Dendritic cell treated with granulocyte-macrophage colony-stimulating factor and Interleukin-4, amounts not matched to agents 40 ng/mL and 50 ng/mL, for 4 days (primary cell): ENCODE results near the gene RLF.
A peak's percentile ranks its signal among the peaks of the same experiment; 100 is the strongest.
"Not testable (repeated sequence)": the region's sequence is repeated elsewhere in the genome, so short reads cannot be mapped to it uniquely, and the experiment has no call there.

Experiments used
- H3K27ac Mint-ChIP-seq: one replicate; pipeline ENCODE4 v1.8.0; 2022; ENCODE audit warnings: mild to moderate bottlenecking, mixed read lengths
- H3K27me3 Mint-ChIP-seq: one replicate; pipeline ENCODE4 v1.8.0; 2022; ENCODE audit warnings: mild to moderate bottlenecking, mixed read lengths
- H3K36me3 Mint-ChIP-seq: one replicate; pipeline ENCODE4 v1.8.0; 2022; ENCODE audit warnings: low read depth, mixed read lengths
- H3K4me1 Mint-ChIP-seq: one replicate; pipeline ENCODE4 v1.8.0; 2022; ENCODE audit warnings: low read depth, mixed read lengths
- H3K4me3 Mint-ChIP-seq: one replicate; pipeline ENCODE4 v1.8.0; 2022; ENCODE audit warnings: mild to moderate bottlenecking, moderate library complexity, mixed read lengths
- H3K9me3 Mint-ChIP-seq: one replicate; pipeline ENCODE4 v1.8.0; 2022; ENCODE audit warnings: mixed read lengths
- intact Hi-C: fragments of 100-400 bp; cut with micrococcal nuclease; formaldehyde crosslinking; loops from one replicate; pipeline ENCODE4 v1.15.0; 2022

Gene RLF

DNA sequence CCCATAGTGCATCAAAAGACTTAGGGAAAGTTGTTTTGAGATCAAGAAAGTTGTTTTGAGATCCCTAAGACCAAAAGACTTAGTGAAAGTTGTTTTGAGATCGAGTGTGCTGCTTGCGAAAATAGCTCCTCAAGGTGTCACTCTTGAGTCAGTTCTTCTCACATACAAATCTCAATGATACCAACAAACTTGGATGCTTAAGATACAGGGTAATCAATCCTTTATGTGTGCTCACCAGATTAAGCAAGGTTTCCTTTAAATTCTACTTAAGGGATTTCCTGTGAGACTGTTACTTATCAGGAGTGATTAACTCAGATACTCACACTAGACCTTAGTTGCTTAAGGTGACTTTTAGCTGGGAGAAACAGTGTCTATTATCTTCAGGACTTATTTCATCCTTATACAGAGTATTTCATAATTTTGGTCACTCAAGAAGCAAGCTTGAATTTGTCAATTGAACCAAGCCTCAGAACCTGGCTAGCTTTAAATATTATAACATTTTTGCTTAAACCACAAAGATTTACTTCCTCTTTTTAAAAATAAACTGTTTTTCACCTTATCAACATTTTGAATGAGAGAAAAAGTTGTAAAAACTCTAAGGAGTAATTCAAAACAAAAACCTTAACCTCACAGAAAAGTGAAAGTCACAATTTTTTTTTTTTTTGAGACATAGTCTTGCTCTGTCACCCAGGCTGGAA, 8.0 kb upstream of the RLF start:
- intact Hi-C loops: no loop called here
- Mint-ChIP-seq H3K9me3 (no peaks in the 10 kb centered on the region), H3K27ac (peak overlapping the region; percentile 11), H3K4me3 (no peak overlapping the region), H3K27me3 (no peaks in the 10 kb centered on the region), H3K36me3 (no peaks in the 10 kb centered on the region), H3K4me1 (peaks cover 19% of the 10 kb centered on the region)

- peaks cover 2% of the 10 kb centered on the region for H3K27me3 Mint-ChIP-seq
- peaks cover 19% of the 10 kb centered on the region for H3K4me1 Mint-ChIP-seq
- no peaks in the 10 kb centered on the region for H3K36me3 Mint-ChIP-seq
- no peak overlapping the region for H3K4me3 Mint-ChIP-seq
- intact Hi-C loops: no loop called here
- no peak overlapping the region for H3K27ac Mint-ChIP-seq
- H3K9me3 Mint-ChIP-seq: no peaks in the 10 kb centered on the region
These were observed 6.1 kb upstream of the RLF start for GRCh38 chr1:40155135-40155534.

DNA sequence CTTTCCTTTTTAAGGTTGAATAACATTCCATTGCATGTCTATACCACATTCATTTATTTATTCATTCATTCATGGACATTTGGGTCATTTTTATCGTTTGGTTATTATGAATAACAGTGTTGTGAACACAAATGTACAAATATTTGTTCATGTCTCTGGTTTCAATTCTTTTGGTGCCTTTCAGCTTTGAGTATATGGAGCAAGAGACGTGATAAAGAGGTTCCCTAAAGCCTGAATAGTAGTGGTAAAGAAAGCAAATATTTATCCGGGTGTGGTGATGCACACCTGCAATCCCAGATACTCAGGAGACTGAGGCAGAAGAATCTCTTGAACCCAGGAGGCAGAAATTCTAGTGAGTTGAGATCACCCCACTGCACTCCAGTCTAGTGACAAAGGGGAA, 5.3 kb upstream of the RLF start:
- Mint-ChIP-seq H3K27ac (no peak overlapping the region), H3K4me3 (no peak overlapping the region), H3K27me3 (peaks cover 2% of the 10 kb centered on the region), H3K4me1 (peaks cover 19% of the 10 kb centered on the region), H3K36me3 (no peaks in the 10 kb centered on the region), H3K9me3 (no peaks in the 10 kb centered on the region)
- intact Hi-C loops: no loop called here

DNA sequence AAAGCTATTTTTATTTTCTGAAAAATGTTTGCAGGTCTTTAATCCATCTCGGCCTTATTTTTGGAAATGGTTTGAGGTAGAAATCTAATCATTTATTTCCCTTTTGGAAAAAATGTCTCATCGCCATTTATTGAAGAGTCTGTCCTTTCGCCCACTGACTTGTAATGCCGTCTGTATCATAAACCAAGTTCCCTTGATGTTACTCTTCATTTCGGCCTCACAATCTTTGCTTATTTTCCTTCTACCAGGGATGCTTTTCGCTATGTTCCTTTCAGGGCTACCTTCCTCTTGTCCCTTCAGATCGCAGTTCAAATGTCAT, 422 bp upstream of the RLF start:
- no peaks in the 10 kb centered on the region for H3K9me3 Mint-ChIP-seq
- intact Hi-C loops: loop anchor here (5.0 to 10.0 kb wide), 2 partner anchors 66 to 97 kb away; partner anchors contain the start of genes PPT1 and ZMPSTE24
- peaks cover 8% of the 10 kb centered on the region for H3K4me1 Mint-ChIP-seq
- peaks cover 6% of the 10 kb centered on the region for H3K36me3 Mint-ChIP-seq
- H3K4me3 Mint-ChIP-seq: no peak overlapping the region
- H3K27me3 Mint-ChIP-seq: peaks cover 2% of the 10 kb centered on the region
- H3K27ac Mint-ChIP-seq: no peak overlapping the region

GRCh38 chr1:40161888-40162397, 756 bp downstream of the RLF start:
- Mint-ChIP-seq H3K36me3 (peaks cover 9% of the 10 kb centered on the region), H3K4me3 (no peak overlapping the region), H3K27ac (no peak overlapping the region), H3K9me3 (no peaks in the 10 kb centered on the region), H3K27me3 (peaks cover 2% of the 10 kb centered on the region), H3K4me1 (peaks cover 11% of the 10 kb centered on the region)
- intact Hi-C loops: loop anchor here (5.0 to 10.0 kb wide), 2 partner anchors 67 to 95 kb away; partner anchors contain the start of genes PPT1 and ZMPSTE24

DNA sequence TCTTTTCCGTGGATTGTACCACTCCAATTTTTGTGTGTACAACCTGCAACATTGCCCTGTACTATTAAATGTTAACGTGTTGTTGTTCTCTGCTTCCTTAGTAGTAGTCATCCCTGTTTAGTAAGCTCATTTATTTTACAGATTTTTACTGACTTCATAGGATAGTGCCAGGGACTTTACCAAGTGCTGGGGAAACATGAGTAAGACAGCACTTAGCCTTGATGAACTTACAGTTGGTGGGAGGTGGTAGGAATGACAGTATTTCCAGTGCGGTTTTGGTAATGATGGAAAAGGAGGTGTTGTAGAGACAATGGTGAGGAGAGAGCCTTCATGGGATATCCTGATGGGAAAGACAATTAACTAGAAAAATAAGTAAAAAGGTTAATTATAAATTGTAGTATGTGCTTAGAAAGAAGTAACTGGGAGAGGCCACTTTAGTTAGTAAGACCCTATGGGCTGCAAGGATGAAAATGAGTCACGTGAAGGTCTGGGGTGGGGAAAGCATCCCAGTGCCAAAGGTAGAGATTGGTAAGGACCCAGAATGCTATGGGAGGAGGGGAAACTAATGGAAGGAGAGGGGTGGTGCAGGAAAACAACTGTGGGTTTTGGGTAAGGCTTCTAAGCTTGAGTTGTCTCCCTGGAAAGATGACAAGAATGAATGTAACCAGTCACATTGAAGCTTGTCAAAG, 1.7 kb downstream of the RLF start:
- Mint-ChIP-seq H3K27me3 (peaks cover 2% of the 10 kb centered on the region), H3K36me3 (peaks cover 9% of the 10 kb centered on the region), H3K4me3 (no peak overlapping the region), H3K27ac (no peak overlapping the region), H3K9me3 (no peaks in the 10 kb centered on the region), H3K4me1 (peaks cover 17% of the 10 kb centered on the region)
- intact Hi-C loops: loop anchor here (5.0 to 10.0 kb wide), 2 partner anchors 68 to 94 kb away; partner anchors contain the start of genes PPT1 and ZMPSTE24

DNA sequence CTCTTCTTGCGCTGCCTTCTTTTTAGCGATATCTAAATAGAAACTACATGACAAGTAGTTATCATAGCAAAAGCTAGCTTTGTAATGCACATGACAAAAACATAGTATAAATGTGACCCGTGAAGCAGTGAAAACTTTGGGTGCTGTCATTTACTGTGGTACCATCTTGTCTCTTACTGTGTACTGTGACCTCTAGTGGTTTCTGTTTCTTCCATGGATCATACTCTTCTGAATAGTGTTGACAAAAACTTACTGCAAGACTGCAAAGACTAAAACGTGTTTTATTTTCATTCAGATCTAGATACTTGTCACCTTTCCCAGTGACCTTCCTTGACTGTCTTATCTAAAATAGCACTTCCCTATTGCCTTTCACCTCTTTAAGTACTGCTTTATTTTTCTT, 6.1 kb downstream of the RLF start:
- Mint-ChIP-seq H3K4me3 (no peak overlapping the region), H3K4me1 (peaks cover 17% of the 10 kb centered on the region), H3K9me3 (no peaks in the 10 kb centered on the region), H3K36me3 (peaks cover 9% of the 10 kb centered on the region), H3K27ac (no peak overlapping the region), H3K27me3 (no peaks in the 10 kb centered on the region)
- intact Hi-C loops: loop anchor here (10.0 kb wide), 1 partner anchor 73 kb away; the partner anchor contains the start of gene PPT1

- no peak overlapping the region for H3K27ac Mint-ChIP-seq
- peaks cover 6% of the 10 kb centered on the region for H3K4me1 Mint-ChIP-seq
These were observed 9.8 kb downstream of the RLF start for GRCh38 chr1:40171036-40171435.

DNA sequence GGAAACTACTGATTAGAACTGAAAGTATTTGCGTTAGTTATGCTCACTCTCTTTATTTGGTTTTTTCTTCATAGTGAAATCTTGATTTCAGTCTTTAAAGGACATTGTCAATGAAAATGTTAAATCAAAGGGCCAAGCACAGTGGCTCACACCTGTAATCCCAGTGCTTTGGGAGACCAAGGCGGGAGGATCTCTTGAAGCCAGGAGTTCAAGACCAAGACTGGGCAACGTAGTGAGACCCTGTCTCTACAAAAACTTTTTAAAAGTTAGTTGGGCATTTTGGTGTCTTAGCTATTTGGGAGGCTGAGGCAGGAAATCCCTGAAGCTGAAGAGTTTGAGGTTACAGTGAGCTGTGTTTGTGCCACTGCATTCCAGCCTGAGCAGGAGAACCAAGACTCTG, 13.6 kb downstream of the RLF start:
- Mint-ChIP-seq H3K36me3 (peaks cover 6% of the 10 kb centered on the region), H3K9me3 (no peaks in the 10 kb centered on the region), H3K4me1 (peaks cover 13% of the 10 kb centered on the region), H3K27me3 (no peaks in the 10 kb centered on the region), H3K27ac (no peak overlapping the region), H3K4me3 (no peak overlapping the region)
- intact Hi-C loops: no loop called here

More at GRCh38 chr1:40171036-40171435, 9.8 kb downstream of the RLF start:
- no peaks in the 10 kb centered on the region for H3K9me3 Mint-ChIP-seq
- intact Hi-C loops: no loop called here
- no peak overlapping the region for H3K4me3 Mint-ChIP-seq
- peaks cover under 1% of the 10 kb centered on the region for H3K36me3 Mint-ChIP-seq
- no peaks in the 10 kb centered on the region for H3K27me3 Mint-ChIP-seq

- H3K4me1 Mint-ChIP-seq: peaks cover 23% of the 10 kb centered on the region
- intact Hi-C loops: not testable (repeated sequence)
These were observed 15.8 kb downstream of the RLF start for GRCh38 chr1:40176989-40177388.

DNA sequence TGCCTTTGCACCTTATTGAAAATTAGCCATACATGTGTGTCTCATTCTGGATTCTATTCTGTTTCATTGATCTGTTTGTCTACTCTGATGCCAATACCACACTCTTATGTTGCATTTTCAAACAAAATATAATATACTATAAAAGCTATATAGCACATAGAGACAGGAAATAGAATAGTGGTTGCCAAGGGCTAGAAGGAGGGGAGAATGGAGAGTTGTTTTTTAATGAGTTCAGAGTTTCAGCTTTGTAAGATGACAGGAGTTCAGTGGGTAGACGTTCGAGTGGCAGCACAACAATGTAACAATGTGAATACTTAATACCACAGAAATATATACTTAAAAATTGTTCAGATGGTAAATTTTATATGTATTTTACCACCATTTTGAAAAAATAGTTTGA, 17.0 kb downstream of the RLF start:
- no peaks in the 10 kb centered on the region for H3K9me3 Mint-ChIP-seq
- no peak overlapping the region for H3K4me3 Mint-ChIP-seq
- H3K36me3 Mint-ChIP-seq: peaks cover 9% of the 10 kb centered on the region
- peaks cover 36% of the 10 kb centered on the region for H3K4me1 Mint-ChIP-seq
- intact Hi-C loops: no loop called here
- no peak overlapping the region for H3K27ac Mint-ChIP-seq
- H3K27me3 Mint-ChIP-seq: no peaks in the 10 kb centered on the region

More at GRCh38 chr1:40176989-40177388, 15.8 kb downstream of the RLF start:
- H3K27ac Mint-ChIP-seq, H3K27me3 Mint-ChIP-seq, H3K4me3 Mint-ChIP-seq, H3K9me3 Mint-ChIP-seq, H3K36me3 Mint-ChIP-seq: not testable (repeated sequence)

DNA sequence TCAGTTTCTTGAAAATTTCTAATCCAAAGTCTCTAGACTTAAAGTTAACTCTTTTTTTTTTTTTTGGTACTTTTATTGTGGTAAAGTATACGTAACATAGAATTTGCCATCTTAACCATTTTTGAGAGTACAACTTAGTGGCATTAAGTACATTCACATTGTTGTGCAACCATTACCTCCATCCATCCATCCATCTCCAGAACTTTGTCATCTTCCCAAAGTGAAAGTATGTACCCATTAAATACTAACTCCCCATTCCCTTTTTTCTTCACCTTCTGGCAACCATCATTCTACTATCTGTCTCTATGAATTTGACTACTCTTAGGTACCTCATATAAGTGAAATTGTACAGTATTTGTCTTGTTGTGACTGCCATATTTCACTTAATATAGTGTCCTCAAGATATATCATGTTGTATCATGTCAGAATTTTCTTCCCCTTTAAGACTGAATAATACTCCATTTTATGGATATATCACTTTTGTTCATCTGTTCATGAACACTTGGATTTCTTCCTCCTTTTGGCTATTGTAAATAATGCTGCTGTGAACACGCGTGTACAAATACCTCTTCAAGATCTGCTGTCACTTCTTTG, 18.4 kb downstream of the RLF start:
- intact Hi-C loops: no loop called here

GRCh38 chr1:40183055-40183710, 22.0 kb downstream of the RLF start:
- Mint-ChIP-seq H3K27ac (no peak overlapping the region), H3K4me1 (peaks cover 57% of the 10 kb centered on the region)

More for the DNA sequence above, 18.4 kb downstream of the RLF start:
- Mint-ChIP-seq H3K27ac (no peak overlapping the region), H3K4me1 (peaks cover 46% of the 10 kb centered on the region), H3K9me3 (no peaks in the 10 kb centered on the region), H3K27me3 (no peaks in the 10 kb centered on the region), H3K36me3 (peaks cover 9% of the 10 kb centered on the region), H3K4me3 (no peak overlapping the region)

GRCh38 chr1:40184193-40184592, 23.0 kb downstream of the RLF start:
- Mint-ChIP-seq H3K4me3 (no peak overlapping the region), H3K4me1 (peaks cover 50% of the 10 kb centered on the region), H3K9me3 (no peaks in the 10 kb centered on the region), H3K27me3 (no peaks in the 10 kb centered on the region), H3K27ac (peak overlapping the region; percentile 11), H3K36me3 (peaks cover 15% of the 10 kb centered on the region)
- intact Hi-C loops: no loop called here

More at GRCh38 chr1:40183055-40183710, 22.0 kb downstream of the RLF start:
- Mint-ChIP-seq H3K9me3 (no peaks in the 10 kb centered on the region), H3K27me3 (no peaks in the 10 kb centered on the region), H3K4me3 (no peak overlapping the region), H3K36me3 (peaks cover 9% of the 10 kb centered on the region)
- intact Hi-C loops: no loop called here
